NCI-H1092 (cell line): ENCODE results near the gene EXOC6B.

ENCODE experiments used
- DNase-seq: peaks from one replicate; lab custom pipeline; 2025; lab: John Stamatoyannopoulos, UW

Gene EXOC6B

DNA sequence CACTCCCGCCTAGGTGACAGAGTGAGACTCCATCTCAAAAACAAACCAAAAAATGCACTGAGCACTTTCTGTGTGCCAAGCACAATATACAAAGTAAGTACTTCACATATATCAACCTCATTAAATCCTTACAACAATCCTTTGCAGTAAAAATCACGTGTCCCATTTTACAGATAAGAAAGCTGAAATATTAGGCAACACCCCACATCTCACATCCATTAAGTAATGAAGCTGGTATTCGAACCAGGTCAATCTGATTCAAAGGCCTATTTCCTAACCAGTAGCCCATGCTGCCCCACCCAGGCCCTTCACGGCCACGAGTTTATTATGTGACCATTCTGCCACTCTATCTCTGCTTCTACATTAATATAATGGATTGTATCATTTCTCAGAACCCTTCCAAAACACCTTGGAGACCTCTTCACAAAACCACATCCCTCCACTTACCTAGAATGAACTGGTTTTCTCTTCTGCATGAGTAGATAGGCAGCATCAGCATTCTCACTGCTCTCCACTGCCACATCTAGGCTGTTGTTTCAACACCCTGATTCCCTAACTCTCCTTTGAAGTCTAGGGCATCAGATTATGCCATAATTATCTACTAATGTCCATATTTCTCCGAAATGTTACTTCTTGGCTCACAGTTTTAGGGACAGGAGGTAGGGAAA, 3.1 kb upstream of the EXOC6B start:
- no peak for DNase-seq

DNA sequence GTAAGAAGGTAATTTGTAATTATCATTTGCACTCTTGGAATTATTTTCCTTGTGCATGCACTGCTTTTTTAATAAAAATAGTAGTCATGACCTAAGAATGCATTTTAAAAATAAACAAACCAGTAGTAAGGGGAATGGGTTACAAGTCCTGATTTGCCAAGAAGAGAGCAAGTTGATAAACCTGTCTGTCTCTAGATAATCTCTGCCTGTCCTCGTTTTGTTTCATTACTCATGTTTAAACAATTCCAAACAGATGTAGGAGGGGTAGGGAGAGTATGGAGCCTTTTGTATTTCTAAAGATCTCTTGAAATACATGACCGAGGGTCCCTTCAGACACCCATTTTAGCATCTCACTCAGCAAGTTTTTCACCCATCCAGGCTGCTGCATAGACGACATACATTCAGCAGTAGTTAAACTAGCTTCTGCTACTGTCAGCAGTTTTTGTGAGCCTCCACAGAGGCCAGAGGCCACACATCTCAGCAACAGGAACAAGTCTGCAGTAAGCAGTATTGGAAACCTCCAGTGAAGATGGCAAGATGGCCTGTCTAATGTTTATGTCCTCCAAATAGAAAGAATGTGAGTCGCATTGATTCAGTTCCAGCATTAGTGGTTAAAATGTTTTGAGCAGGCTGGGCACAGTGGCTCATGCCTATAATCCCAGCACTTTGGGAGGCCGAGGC, 2.3 kb upstream of the EXOC6B start:
- DNase-seq = no peak

DNA sequence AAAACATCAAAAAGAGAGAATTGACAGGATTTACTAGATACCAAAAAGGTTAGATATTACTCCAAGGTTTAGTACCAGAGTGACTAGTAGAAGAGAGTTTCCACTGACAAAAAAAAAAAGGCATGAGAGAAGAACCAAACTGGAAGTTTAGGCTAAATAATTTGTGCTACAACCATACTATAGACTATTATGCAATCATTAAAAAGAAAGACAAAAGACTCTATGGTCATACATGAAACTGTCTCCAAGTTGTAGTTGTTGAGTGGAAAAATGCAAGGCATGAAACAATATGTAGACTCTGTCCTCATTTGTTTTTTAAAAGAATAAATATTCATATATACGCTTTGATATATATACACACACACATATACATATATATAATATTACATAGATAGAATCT, 1.7 kb upstream of the EXOC6B start:
- no peak for DNase-seq

DNA sequence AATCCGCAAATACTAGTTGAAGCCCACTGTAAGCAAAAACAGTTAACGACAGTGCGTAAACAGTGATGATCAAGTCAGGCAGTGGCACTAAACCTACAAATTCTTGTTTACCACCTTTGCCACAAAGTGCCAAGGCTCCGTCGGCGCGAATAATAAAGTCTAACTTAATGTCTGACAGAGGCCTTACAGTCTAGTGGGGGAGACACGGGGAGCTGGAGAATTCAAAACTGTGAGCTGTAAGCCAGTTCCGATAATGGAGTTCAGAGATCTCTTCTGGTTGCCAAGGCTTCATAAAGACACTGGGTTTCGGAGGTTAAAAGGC, 284 bp upstream of the EXOC6B start:
- no peak for DNase-seq

DNA sequence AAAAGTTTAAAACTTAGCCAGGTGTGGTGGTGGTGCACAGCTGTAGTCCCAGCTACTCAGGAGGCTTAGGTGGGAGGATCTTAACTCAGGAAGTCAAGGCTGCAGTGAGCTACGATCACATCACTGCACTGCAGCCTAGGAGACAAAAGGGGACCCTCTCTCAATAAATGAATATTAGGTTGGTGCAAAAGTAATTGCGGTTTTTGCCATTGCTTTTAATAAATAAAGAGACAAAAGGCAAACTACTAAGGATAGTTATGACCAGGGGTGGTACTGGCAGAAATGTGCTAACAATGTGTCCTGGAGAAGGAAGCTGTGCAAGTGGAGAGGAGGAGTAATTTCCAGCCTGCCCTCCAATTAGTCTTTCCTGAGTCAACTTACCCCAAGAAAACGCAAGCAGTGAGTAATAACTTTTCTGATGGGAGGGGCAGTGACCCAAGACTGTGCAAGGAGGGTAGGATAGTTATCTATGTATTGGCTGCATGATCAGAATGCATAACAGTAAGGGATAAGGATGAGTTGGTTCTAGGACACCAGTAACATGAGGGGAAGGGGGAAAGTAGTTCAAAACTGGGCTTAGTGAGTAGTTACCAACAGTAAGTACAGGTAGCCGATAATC, 1.5 kb downstream of the EXOC6B start:
- no peak for DNase-seq

DNA sequence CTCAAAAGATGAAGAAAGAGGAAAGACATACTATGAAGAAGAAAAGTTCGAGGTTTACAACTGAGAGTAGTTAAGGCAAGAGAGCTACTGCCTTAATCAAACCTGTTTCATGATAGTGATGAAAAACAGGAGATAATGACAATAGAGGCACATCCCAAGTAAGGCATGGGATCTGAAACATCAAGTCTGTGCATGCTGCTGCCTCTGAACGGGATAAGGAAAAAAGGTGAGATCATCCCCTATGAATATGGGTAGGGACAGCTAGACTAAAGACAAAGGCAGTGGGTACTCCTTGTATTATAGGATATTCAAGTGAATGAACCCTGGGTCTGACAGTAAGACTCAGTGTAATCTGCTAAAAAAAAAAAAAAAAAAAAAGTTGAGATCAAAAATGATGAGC, 3.0 kb downstream of the EXOC6B start:
- DNase-seq = no peak

DNA sequence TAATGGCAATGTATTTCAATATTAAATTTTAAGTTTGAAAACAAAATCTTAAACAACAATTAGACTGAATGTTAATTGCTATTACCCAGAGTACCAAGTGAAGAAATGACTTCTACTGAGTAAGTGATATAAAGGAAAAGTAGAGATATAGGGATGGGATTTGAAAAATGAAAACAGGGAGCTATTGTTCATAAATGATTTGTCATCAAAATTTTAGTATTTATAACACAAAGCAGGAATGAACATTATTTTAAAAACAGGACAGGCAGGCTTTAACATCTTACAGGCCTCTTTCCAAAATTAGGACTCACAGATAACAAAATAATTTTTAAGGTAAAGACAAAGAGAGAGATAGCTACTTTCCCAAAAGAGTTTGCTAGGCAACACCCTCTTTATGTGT, 3.9 kb downstream of the EXOC6B start:
- DNase-seq = no peak

DNA sequence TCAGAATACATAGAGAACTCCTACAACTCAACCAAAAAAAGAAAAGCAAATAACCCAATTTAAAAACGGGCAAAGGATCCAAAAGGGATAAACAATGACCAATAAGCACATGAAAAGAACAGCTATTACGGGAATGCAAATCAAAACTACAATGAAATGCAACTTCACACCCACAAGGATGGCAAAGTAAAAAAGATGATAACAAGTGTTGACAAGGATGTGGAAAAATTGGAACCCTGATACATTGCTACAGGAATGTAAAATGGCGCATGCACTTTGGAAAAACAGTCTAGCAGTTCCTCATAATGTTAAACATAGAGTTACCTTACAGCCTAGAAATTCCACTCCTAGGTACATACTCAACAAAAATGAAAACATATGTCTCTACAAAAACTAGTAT, 4.7 kb downstream of the EXOC6B start:
- no peak for DNase-seq

DNA sequence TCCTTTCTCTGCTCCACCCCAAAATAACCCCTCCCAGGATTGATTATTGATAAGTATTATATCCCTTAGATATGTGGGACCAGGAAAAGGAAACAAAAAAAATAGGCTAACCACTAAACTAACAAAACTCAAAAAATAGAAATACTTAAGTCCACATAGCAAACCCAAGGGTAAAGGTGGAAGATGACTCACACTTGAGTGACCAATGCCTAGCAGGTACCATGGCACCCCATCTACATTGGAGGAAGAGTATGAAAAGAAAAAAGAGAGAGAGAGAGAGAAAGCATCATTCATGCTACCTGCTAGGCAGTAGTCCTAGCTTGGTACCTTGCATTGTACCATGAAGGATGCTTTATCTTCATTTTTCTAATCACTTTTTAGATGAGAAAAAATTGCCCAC, 6.3 kb downstream of the EXOC6B start:
- no peak for DNase-seq

DNA sequence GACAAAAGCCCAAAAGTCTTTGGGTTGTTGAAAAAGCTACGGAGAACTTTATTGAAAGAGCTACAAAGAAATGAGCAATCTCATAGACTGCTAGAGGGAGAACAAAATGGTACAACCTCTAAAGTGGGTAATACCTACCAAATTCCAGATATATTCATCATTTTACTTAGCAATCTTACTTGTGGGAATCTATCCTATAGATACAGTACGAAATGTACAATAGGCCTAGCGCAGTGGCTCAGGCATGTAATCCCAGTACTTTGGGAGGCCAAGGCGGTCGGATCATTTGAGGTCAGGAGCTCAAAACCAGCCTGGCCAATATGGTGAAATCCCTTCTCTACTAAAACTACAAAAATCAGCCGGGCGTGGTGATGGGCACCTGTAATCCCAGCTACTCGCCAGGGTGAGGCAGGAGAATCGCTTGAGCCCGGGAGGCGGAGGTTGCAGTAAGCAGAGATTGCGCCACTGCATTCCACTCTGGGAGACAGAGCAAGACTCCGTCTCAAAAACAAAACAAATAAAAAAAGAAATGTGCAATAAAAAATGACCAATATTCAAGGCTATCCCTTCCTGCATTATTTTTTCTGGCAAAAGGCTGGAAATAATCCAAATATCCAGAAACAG, 10.1 kb downstream of the EXOC6B start:
- no peak for DNase-seq

DNA sequence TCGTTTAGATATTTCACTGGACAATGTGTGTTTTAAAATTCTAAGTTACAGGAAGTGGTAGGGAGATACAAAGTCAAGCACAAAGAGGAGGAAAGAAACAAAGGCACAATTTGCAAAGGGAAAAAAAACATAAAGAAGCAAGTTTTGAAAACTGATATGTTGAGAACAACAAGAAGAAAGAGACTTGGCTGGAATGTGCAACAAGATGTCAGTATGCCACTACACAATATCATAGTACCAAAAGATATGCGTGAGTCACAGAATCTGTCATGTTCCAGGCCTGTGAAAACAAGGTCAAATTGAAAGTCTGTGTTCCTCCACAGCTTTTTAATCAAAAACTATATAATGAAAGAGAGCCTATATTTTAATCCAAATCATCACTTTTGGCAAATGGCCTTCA, 12.0 kb downstream of the EXOC6B start:
- DNase-seq = no peak

DNA sequence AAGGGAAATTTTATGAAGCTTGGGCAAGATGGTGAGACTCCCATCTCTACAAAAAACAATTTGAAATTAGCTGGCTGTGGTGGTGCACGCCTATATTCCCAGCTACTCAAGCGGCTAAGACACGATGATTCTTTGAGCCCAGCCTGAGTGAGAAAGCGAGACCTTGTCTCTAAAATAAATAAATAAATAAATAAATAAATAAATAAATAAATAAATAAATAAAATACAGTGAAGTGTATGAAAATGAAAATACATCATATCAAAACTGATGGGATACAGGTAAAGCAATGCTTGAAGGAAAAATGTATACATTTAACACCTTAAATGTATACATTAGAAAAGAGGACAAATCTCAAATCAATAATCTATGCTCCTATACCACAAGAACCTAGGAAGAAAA, 15.7 kb downstream of the EXOC6B start:
- DNase-seq = no peak

DNA sequence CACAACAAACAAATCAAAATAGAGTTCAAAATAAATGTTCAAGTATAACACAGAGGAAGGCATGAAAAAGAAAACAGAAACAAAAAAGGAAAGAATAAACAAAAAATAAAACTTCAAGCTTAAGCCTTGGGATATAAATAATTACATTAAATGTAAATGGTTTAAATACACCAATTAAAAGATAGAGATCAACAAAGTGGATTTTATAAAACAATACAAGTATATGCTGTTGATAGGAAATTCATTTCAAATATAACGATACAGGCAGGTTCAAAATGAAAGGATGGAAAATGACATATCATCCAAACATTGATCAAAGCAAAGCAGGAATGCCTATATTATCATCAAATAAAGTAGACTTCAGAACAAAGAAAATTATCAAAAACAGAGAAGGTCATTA, 16.7 kb downstream of the EXOC6B start:
- DNase-seq = no peak

DNA sequence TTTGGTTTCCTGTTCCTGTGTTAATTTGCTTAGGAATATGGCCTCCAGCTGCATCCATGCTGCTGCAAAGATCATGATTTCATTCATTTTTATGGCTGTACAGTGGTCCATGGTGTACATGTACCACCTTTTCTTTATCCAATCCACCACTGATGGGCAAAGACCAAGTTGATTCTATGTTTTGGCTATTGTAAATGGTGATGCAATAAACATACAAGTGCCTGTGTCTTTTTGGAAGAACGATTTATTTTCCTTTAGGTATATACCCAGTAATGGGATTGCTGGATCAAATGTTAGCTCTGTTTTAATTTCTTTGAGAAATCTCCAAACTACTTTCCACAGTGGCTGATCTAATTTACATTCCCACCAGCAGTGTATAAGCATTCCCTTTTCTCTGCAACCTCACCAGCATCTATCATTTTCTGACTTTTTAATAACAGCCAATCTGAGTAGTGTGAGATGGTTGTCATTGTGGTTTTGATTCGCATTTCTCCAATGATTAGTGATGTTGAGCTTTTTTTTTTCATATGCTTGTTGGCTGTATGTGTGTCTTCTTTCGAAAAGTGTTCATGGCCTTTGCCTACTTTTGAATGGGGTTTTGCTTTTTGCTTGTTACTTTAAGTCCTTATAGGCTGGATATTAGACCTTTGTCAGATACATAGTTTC, 19.4 kb downstream of the EXOC6B start:
- DNase-seq = no peak

DNA sequence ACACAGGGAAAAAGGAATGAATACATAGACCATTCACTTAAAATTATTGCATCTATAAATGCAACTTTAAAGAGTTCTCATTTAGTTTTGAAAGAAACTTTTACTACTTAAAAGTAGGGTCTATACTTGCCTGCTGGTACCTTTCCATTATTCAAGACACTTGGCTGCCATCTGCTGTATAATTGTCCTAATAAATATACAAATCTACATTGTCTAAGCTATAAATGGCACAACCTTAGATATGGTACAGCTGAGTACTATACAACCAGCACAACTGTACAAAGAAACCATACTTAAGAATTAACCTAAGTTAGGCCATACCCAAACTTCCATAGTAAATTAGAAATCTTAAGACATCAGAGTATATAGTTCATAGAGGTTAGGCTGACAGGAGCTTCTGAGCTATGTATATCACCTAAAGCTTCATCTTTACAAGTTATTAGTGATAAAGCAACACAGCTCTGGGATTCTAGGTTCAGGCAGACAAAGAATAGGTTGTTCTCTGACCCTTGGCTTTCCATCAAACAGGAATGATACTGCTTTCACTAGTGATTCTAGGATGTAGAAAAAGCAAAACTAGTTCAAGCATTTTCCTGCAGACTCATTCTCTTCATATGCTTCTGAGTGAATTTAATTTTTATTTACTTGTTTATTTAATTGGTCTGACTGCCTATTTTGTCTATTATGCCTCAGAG, 22.1 kb downstream of the EXOC6B start:
- no peak for DNase-seq

DNA sequence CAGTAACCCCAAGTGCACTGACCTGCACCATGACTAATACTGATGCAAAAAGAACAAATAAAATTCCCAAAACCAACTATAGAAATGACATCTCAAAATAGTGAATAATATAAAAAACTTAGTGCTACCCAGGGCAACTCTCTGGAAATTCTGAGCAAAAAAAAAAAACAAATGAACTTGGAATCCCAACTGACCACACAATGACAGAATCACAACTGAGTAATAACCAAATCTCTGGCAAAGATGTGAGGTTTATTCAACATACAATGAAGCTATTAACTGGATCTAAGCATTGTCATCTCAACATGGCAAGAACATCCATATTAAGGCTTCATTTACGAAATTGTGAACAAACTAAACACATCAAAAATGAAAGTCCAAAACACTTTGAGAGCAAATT, 22.7 kb downstream of the EXOC6B start:
- DNase-seq = no peak

DNA sequence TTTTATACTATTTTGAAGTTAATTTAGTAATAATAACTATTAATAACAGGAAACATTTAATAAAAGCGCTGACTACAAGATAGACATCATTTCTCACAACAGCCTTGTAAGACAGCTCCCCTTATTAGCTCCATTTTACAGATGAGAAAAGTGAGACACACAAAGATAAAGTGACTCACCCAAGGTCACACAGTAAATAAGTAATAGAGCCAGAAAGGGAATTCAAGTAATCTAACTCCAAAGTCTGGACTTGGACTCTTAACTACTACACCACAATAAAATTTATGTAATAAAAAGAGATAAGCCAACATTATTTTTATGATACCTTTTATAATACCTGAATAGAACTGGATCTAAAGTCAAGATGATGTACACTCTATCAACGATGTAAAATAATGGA, 25.3 kb downstream of the EXOC6B start:
- no peak for DNase-seq

DNA sequence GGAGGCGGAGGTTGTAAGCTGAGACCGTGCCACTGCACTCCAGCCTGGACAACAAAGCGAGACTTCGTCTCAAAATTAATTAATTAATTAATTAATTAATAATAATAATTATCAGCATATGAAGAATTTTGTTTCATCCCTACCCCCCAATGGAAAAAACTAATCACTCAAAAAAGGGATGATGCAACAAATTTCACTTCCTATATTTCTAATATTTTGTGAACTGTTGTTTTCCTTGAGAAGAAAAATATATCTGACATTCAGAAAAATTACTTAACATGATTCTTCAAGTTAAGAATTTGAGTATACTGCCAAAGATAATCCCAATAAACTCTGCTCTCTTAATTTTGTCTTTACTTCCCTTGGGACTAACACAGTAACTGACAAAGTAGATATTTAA, 28.1 kb downstream of the EXOC6B start:
- no peak for DNase-seq

DNA sequence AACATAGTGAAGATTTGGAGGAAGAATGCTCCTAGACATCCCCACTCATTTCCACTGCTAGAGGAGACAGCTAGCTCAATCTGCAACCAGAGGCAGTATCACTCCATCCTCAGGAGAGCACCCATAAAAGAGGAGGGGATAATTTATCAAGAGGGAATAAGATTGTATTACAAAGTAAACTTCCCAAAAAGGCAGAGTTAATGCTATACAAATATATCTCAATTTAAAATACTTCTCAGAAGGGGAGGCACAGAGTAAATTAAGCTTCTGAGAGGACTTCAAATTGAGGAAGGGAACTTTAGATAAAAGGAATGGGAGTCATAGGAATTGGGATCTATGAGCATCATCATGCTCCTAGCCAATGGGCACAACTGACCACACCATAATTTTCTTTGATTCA, 29.1 kb downstream of the EXOC6B start:
- no peak for DNase-seq

DNA sequence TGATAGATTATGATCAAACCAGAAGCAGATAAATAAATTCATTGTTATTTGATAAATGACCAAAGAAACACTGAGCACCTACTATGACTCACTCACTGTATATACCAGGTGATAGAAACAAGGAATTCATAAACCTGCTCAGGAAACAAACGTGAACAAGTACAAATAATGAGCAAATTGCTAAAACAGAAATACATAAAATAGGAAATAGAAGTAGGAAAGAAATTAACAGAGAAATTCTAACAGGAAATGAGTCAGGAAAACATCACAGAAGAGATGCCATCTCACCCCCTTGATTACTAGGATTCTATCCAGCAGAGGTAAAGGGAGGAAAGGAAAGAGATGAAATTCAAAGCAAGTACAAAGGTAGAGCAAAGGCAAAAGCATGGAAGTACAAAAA, 31.3 kb downstream of the EXOC6B start:
- no peak for DNase-seq

DNA sequence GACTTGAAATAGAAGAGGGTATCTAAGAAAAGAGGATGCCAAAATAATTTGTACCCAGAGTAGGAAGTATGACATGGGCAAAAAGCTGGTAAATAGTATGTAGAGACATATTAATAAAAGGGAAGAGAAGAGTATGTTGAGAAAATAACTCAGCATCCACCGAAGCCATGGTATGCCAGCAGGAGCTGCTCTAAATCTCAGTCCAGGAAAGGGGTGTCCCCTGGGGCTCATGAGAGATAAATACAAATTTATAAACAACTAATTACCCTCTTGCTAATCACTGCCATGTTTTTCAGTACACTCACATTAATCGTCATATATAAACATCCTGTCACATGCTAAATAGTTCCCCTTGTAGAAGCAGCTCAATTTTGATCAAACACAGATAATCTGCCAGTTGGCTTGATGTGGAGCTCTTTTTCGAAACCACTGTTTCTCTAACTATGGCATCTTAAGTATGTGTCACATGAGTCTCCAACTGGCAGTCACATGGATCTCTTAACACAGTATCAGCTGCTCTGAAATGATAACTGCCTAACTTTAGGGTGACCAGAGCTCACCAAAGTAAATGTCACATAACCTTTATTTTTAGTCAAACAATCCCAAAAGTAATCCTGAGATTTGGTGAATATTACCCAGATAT, 31.9 kb downstream of the EXOC6B start:
- DNase-seq = no peak

DNA sequence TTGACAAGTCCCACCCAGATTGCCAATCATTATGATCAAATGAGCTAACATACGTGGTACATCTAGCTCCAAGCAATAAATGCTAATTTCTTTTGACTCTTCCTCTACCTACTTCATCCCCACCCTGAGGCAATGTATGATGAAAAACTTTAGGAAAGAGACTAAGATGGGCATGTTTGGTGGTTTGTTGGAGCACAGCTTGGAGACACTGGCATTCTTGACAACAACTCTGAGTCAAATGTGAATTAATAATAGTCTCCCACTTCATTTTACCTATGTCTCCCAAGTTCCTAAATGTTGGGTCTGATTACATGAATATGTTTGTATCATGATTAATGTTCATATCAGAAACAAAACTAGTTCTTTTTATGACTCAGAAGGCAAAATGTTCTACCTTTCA, 36.6 kb downstream of the EXOC6B start:
- no peak for DNase-seq
